ENCODE data around the gene ATP5ME. TPM values are rescaled to one million over a fixed set of nuclear protein-coding genes. Genes with fewer than 3 reads are reported as not detected.
A peak's percentile ranks its signal among the peaks of the same experiment; 100 is the strongest.

The ATP5ME gene
- polyA plus RNA-seq, 3 donors = 163 to 397 (median 367) TPM

GRCh38 chr4:721261-722168, 47.4 kb upstream of the ATP5ME start:
- H3K36me3 ChIP-seq (replicated peaks in 1 of 2; ENCODE audit: control insufficient read depth in 1 of 2, insufficient read depth in 2 of 2, low read length in 2 of 2) = peaks cover 13 to 38% of the 10 kb centered on the region in 2 donors
- H3K4me1 Mint-ChIP-seq = peaks cover 28% of the 10 kb centered on the region
- H3K9me3 ChIP-seq (replicated peaks in 1 of 2; ENCODE audit: control insufficient read depth in 1 of 2, insufficient read depth in 1 of 2, low read length in 2 of 2) = peaks cover 0 to 5% of the 10 kb centered on the region in 2 donors
- no peak overlapping the region for H3K4me3 Mint-ChIP-seq
- H3K79me2 ChIP-seq (ENCODE audit: insufficient read depth, low read length) = peaks cover 74% of the 10 kb centered on the region
- H3K9ac ChIP-seq (ENCODE audit: insufficient read depth, low read length, poor library complexity, severe bottlenecking) = peak overlapping the region; percentile 21
- peaks cover 0 to 15% (median 8%) of the 10 kb centered on the region in 7 donors for H3K9me3 Mint-ChIP-seq
- H3K27ac Mint-ChIP-seq = peak overlapping the region in 3 of 7 donors; percentile 8 to 48 (median 36)
- H3K4me3 ChIP-seq (replicated peaks in 1 of 3; ENCODE audit: low read depth in 2 of 3, low read length in 3 of 3) = no peak overlapping the region
- H2AFZ ChIP-seq (ENCODE audit: insufficient read depth, low read depth, low read length, poor library complexity, severe bottlenecking) = no peak overlapping the region
- WGBS (ENCODE audit: insufficient coverage) = 45% methylated on average over 23 of the region's 31 CpGs
- H3K36me3 Mint-ChIP-seq = peaks cover 35 to 61% of the 10 kb centered on the region in 2 donors
- H3K27me3 ChIP-seq (ENCODE audit: control insufficient read depth in 2 of 2, insufficient read depth in 2 of 2, low read length in 2 of 2) = no peaks in the 10 kb centered on the region
- peaks cover 95% of the 10 kb centered on the region for H4K20me1 ChIP-seq (ENCODE audit: insufficient read depth, low read length)
- TF ChIP-seq CTCF (IDR thresholded peaks at IDR 0.05) = no peak
- H3K27me3 Mint-ChIP-seq (ENCODE audit: low read depth in 3 of 3) = no peaks in the 10 kb centered on the region
- peaks cover 0 to 12% of the 10 kb centered on the region in 2 donors for H3K4me1 ChIP-seq (ENCODE audit: control insufficient read depth in 1 of 2, insufficient read depth in 2 of 2, low read length in 2 of 2)
- H3K27ac ChIP-seq (ENCODE audit: low read depth in 1 of 2, low read length in 2 of 2) = no peak overlapping the region
- no peak for DNase-seq
- H3K4me2 ChIP-seq (replicated peaks; ENCODE audit: extremely low read depth, low read length, poor library complexity, severe bottlenecking) = no peak overlapping the region
- intact Hi-C loops (cut with micrococcal nuclease) = no loop called here

- TF ChIP-seq CTCF (IDR thresholded peaks at IDR 0.05) = no peak
- intact Hi-C loops (cut with micrococcal nuclease) = no loop called here
- Histone ChIP-seq H3K9me3 (replicated peaks in 1 of 2; ENCODE audit: control insufficient read depth in 1 of 2, insufficient read depth in 1 of 2, low read length in 2 of 2) (peaks cover 0 to 5% of the 10 kb centered on the region in 2 donors), H4K20me1 (ENCODE audit: insufficient read depth, low read length) (peaks cover 83% of the 10 kb centered on the region), H3K4me1 (ENCODE audit: control insufficient read depth in 1 of 2, insufficient read depth in 2 of 2, low read length in 2 of 2) (no peaks in the 10 kb centered on the region), H3K9ac (ENCODE audit: insufficient read depth, low read length, poor library complexity, severe bottlenecking) (no peak overlapping the region), H3K27ac (ENCODE audit: low read depth in 1 of 2, low read length in 2 of 2) (no peak overlapping the region), H3K79me2 (ENCODE audit: insufficient read depth, low read length) (peaks cover 67% of the 10 kb centered on the region), H3K36me3 (replicated peaks in 1 of 2; ENCODE audit: control insufficient read depth in 1 of 2, insufficient read depth in 2 of 2, low read length in 2 of 2) (peaks cover 13 to 38% of the 10 kb centered on the region in 2 donors), H3K4me3 (replicated peaks in 1 of 3; ENCODE audit: low read depth in 2 of 3, low read length in 3 of 3) (no peak overlapping the region), H3K27me3 (ENCODE audit: control insufficient read depth in 2 of 2, insufficient read depth in 2 of 2, low read length in 2 of 2) (no peaks in the 10 kb centered on the region), H2AFZ (ENCODE audit: insufficient read depth, low read depth, low read length, poor library complexity, severe bottlenecking) (no peak overlapping the region), H3K4me2 (replicated peaks; ENCODE audit: extremely low read depth, low read length, poor library complexity, severe bottlenecking) (no peak overlapping the region)
- H3K4me1 Mint-ChIP-seq = peaks cover 19% of the 10 kb centered on the region
- WGBS (ENCODE audit: insufficient coverage) = 98% methylated on average over 59 of the region's 59 CpGs
- peaks cover 0 to 15% (median 8%) of the 10 kb centered on the region in 7 donors for H3K9me3 Mint-ChIP-seq
- no peaks in the 10 kb centered on the region for H3K27me3 Mint-ChIP-seq (ENCODE audit: low read depth in 3 of 3)
- H3K4me3 Mint-ChIP-seq = no peak overlapping the region
- no peak overlapping the region for H3K27ac Mint-ChIP-seq
- no peak for DNase-seq
- peaks cover 35 to 66% of the 10 kb centered on the region in 2 donors for H3K36me3 Mint-ChIP-seq
These were observed 46.2 kb upstream of the ATP5ME start for GRCh38 chr4:720111-720860.
